HG03139 (cell line): ENCODE measurements around the gene SRGAP3.

ENCODE experiments used
- ATAC-seq: cut with Tn5 transposase; IDR thresholded peaks from one replicate; pipeline ENCODE4 v1.9.1; 2021; ENCODE audit not compliant: unreplicated experiment

The SRGAP3 gene

DNA sequence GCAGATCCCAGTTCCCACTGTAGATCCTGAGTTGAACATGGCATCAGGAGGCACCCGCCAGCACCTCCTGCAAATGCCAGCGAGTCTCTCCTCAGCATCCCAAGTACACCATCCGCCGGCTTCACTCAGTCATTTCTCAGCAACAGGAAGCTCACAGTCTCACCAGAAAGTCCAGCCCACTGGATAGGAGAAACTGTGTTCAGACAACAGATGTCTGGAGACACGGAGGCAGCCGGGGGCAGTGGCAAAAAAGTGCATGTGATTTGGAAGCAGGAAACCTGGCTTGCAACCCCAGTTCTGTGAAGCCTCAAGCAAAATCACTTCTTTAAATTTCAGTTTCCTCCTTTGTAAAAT is 68.7 kb downstream of the SRGAP3 start:
- ATAC-seq = peak; percentile 7

DNA sequence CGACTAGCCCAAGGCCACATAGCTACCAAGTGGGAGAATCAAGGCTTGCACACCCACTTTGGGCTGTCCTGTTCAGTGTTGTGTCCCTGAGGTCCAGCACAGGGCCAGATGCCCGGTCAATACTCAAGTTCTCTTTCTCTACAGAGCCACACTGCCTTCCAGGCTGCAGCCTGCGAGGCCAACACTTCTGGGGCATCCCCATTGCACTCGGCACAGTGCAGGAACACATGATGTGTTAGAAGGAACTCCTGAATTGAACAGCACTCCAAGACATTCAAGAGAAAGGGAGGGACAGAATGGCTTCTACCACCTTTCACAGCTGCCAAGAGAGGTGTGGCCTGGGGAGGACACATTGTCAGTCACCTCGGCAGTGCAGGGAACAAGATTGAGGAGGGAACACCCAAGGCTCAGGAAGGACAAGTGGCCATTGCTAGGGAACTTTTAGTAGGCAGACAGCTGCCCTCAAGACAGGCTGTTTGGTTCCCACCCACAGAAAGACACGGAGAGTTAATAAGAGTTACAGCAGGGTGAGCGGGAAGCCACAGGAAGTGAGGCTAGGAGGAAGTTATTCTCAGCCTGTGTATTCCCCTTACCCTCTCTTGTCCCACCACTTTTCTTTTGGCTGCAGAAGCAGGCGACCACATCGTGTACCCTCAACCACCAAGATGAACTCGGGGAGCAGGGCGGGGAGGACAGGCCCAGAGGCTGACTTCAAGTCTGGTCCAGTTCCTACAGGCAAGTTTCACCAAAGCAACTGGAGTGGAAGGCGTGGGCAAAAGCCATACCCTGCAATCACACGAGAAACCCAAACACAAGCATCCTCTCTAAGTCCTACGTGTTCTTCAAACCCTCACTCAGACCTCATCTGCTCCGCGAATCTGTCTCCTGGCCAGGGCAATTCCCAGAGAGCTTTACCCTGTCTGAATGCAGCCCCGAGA is 69.4 kb downstream of the SRGAP3 start:
- ATAC-seq = peak; percentile 70

DNA sequence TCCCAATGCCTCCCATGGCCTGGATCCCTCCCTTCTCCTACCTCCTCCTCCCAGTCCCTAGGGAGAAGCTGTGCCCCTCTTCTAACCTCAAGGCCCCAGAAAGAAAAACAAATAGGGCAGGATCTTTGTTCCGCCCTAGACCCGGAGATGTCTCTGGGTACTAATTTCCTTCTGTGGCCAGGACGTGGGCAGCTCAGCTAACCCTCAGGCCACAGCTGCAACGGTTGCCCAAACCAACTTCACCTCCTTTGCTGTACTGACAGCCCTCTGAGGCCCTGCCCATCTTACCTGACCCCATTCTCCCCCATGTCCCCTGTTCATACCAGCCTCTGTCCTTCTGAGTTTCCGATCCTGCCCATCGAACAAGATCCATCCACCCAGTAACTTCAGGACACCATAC is 70.7 kb downstream of the SRGAP3 start:
- ATAC-seq = no peak

DNA sequence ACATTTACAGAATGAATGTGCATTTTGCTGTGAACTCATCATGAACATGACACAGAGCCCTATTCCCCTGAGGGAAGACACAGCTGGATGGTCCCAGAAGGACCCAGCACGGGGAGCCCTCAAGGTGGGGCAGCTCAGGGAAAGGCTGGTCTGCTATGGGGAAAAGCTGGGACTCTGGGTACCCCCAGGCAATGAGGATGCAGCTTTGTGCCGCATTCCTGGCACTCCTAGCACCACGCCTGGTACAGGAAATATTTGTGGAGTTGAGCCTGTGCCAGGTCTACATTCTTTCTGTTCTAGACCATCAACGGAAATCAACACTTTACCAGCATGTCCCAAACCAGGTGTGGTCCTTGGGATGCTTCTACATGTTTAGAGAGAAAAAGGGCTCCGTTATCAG is 74.0 kb downstream of the SRGAP3 start:
- no peak for ATAC-seq

DNA sequence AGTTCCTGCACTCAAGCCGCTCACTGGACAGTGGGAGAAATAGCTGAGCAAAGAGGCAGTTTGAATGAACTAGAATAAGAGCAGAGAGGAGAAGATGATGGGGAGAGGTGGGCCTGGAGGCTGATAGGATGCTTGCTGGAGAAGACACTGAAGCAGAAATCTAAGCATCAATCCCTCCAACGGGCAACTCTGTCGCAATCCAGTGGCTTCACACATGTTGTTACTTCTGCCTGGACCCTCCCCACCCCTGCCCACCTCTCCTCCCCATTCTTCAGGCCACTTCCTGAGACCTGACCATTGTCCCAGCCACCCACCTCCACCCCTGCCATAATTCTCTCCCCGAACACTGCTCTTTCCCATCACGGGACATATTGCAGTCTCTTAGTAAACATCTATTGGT is 76.0 kb downstream of the SRGAP3 start:
- no peak for ATAC-seq

DNA sequence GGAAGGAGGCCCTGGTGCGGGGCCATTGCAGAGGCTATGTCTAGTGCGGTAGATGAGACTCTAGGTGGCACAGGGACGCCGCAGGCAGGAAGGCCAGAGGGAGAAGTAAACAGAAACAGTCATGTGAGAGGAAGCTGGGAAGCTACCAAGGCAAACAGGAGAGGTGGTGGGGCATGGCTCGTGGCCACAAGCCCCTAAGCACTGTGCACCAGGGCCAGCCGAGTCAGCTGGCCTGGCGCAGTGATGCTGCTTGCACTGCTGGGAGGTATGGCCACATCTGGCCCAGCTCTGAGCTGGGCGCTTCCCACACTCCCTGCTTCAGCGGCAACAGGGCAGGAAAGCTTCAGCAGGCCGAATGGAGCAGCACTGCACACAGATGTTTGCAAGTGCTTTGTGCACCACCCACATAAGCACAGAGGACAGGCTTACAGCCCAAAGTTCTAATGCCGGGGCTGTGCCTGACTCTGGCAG is 76.6 kb downstream of the SRGAP3 start:
- no peak for ATAC-seq

DNA sequence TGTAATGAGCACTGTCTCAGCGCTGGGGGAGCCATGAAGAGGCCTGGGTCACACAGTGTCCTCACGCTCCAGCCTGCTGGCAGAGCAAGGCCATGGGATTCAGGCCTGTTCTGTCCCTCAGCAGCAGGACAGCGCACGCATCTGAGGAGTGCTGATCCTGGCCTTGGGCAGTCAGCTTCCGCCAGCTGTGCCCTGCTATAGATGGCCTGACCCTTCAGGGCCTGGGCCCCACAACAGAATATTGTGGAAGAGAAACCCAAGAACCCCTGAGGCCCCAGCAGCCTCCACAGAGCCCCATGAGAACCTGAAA is 78.6 kb downstream of the SRGAP3 start:
- ATAC-seq = no peak

DNA sequence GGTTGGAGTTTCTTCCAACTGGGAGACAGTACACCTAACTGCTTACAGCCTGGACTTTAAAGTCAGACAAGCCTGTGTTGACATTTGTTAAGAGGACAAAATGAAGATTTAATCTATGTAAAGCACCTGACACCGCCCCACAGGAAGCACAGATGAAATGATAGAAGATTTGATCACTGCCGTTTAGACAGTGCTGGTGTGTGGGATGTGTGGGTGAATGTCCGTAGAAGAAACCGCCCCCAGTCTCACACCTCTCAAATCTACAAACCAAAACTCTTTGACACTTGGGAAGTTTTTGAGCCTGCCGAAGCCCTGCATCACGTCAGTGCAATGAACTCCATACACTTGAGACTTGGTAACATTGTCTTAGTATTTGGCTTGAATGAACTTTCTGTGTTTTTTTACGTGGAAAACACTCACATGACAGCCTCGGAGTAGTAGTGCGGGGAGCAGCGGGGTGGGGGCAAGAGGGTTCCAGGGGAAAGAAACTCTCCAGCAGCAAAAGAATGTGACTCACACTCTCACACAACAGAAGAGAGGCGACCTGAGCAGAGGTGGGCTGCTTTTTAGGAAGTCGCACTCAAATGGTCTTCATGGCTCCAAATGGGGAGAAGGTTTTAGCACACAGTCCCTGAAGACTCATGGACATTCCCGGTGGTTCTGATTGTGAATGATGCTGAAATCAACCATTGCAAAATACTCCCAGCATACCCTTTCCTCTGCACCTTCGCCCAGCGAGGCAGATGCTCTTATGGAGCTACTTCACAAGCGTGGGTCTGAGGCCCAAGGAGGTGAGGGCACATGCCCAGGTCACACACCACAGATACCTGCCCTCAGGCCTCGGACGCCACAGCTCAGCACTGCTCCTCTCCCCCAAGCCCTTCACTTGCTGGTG is 79.2 kb downstream of the SRGAP3 start:
- ATAC-seq = no peak

DNA sequence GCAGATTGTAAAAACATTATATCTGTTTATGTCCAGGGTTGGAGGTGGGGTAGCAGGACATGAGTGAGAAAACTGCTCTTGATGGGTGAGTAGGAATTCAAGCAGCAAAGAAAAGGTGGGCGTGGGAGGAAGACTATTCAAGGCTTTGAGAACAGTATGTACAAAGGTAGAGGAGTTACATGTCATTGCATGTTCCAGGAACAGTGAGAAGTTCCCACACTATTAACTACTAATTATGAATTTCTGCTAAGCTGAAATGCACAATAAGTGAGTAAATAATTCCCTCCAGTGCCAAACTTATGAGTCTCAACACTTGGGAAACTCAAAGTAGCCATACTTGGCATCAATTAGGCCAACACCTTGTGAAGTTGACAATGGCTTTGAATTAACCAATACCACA is 80.1 kb downstream of the SRGAP3 start:
- ATAC-seq = no peak

DNA sequence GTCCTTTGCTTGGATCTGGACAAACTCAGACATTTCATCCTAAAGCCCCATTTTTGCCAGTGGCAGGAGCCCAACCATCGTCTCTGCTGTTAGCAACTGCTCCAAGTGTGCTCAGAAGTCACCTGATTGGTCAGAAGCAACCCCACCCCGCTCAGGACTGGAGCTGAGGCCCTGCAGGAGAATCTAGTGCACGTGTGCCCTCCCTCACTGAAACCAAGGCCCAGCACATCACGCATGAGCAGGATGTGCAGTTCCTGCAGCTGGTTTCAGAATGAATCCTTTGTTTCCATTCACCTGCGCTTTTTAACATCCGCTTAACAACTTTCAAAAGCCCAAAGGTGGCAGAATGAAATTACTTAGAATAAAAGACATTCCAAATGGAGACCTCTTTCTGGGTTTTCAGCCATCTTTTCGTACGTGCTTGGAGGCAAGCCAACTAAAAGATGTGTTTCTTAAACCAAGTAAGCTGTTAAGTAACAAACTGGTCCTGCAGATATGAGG is 81.2 kb downstream of the SRGAP3 start:
- peak; percentile 98 for ATAC-seq

DNA sequence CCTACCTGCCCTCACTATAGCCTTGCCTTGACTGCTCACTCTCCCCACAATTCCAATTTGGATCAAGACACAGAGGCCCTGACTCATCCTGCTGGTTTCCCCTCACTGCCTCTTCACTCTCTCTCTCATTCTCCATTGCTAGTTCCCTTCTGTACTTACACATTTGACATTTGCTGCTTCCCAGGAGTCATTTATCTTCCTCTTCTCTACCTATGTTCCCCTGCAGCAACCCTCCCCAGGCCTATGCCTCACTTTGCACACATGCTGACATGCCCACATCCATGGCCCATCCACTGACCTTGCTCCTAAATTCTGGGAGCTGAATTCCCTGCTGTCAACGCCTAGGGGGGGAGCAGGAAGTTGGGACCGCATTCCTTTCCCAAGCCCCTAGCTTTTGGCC is 82.2 kb downstream of the SRGAP3 start:
- ATAC-seq = no peak

DNA sequence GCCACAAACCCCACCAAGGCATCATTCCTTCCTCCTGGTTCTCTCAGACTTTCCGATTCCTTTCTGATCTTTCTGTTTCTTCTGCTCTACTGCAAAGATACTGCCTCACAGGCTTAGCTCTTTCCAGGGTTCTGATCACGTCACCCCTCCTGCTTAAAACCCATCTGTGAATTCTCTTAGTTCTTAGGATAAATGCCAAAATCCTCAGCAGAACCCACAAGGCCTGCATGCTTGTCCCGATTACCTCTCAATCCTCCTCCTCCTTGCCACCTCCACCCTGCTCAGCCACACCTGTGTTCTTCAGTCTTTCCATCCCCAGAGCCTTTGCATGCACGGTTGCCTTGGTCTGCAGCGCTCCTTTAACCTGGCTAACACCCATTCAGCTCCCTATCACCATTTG is 84.0 kb downstream of the SRGAP3 start:
- no peak for ATAC-seq

DNA sequence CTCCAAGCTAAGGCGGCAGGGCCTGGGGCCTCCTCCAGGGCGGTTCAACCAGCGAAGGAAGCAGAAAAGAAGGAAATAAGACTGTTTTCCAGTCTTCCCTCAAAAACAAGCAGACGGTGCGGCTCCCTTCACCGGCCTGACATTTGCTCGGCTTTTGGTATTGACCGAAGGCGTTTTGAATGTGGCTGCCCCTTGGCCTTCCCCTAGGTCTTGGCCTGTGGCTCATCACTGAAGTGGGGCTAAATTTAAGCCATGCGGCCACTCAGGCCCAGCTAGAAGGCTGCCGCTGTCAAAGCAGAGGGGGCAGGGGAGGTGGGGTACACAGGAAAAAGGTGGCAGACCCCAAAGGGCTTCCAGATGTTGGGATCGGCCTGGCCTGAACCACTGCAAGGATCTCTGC is 86.2 kb downstream of the SRGAP3 start:
- no peak for ATAC-seq

DNA sequence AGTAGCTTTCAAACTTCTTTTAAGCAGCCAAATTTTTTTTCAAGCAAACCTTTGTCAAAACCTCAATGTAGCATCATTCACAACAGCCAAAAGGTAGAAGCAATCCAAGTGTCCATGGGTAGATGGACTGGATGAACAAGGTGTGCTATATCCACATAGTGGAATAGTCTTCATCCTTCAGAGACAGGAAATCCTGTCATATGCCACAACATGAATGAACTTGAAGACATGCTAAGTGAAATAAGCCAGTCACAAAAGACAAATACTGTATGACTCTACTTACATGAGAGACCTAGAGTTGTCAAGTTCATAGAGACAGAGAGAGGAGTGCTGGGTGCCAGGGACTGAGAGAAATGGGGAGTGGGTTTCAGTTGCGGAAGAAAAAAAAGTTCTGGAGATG is 87.6 kb downstream of the SRGAP3 start:
- ATAC-seq = no peak

DNA sequence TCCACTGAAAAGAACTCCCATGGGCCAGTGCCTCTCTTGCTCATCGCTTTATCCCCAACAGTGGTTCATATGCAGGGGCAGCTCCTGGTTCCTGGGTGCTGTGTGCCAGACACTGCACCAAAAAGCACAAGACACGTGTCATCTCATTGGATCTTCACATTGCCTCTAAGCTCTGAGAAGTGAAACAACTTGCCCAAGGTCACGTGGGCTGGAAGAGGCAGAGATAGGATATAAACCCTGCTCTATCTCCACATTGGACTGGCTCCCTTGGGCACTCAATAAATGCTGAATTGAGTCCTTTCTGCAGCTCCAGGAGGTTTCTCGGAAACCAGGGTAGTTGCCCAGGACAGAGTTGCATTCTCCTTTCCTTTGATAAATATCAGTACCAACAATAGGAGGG is 88.1 kb downstream of the SRGAP3 start:
- no peak for ATAC-seq

DNA sequence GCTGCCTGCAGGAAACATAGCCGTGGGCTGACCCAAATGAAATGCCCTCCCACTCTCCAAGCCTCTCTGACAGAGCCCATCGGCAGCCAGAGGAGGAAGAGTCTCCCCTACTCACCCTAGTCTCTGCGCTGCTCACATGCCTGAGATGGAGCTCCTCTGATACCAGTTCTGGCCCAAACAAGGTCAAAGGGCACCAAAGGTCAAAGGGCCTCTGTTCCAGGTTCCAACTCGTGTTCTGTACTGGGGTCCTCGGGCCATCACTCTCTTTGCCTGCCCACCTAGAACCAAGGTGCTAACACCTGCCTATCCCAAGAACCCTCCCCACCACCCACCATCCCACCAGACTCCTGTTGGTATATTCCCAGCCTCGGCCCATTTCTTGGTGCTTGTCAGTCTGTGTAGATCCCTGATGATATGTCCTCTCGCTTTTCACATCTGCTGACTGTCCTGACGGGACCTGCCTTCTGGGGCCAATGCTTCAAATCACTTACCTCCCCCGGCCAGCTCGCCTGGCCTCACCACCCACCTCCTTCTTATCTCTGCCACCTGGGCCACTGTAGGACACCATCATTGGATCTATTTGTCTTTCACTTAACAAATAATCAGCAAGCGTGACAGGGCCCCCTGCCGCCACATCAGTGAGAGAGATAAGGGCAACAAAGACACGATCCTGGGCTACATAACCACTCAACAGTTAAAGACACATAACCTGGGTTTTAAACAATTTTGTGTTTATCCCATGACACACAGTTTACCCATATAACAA is 90.4 kb downstream of the SRGAP3 start:
- no peak for ATAC-seq

DNA sequence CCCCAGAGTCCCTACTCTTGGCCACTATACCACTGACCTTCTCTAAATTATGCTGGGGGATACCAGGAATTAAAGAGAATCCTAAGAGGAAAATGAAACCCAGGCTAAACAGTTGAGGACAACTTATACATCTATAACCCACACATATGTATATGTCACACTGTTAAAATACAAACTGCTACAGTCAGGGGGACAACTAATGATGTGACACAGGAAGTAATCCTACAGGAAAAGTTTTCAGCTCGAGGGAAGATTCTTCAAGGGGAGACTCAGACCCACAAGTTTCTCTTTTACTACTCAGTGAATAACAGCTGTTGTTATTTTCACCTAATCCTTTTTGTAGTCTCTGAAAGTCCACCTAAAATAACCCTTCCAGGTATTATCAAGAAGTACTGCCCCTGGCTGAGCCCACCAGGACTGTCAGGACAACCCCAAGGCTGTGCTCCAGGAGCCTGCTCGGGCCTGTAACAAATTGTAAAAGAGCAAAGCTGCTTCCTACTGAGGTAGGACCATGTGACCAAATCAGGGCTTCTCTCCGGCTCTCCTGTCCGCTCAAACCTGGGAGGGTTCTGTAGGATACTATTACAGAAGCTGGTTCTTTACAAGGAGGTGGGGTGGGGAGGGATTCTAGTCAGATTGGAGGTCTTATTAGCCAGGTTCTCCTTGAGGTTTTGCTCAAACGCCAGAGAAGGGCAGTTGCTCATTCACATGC is 91.6 kb downstream of the SRGAP3 start:
- ATAC-seq = no peak

DNA sequence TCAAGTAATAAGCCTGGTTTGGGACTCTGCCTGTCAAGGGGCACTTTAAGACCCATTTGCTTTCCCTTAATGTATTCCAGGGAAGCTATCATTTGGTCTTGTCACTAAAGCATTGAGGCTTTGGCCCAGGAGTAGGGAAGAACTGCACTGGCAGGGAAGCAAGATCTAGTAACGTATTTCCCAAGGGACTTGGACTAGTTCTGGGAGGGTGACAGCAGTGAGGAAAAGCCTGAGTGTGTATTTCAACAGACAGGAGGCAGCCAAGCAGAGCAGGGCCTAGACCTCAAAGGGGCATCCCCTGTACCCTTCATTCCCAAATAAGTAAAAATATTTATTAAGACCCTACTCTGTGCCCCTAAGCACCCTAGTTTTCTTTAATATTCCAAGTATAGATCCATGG is 92.8 kb downstream of the SRGAP3 start:
- ATAC-seq = no peak

DNA sequence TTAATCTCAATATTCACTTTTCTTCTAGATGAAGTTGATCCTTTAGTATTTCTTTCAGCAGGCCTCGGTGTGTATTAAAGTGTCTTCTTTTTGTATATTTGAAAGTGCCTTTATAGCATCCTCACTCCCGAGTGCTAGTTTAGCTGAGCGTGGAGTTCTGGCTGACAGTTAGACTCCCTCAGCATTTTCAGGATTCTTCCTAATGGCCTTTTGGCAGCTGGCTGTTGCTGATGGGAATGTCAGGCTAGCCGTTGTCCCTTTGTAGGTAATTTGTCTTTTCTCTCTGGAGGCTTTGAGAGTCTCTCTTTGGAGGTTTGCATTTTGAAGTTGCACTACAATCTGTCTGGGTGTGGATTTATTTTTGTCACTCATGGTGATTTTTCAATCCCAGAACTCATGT is 94.4 kb downstream of the SRGAP3 start:
- ATAC-seq = no peak

DNA sequence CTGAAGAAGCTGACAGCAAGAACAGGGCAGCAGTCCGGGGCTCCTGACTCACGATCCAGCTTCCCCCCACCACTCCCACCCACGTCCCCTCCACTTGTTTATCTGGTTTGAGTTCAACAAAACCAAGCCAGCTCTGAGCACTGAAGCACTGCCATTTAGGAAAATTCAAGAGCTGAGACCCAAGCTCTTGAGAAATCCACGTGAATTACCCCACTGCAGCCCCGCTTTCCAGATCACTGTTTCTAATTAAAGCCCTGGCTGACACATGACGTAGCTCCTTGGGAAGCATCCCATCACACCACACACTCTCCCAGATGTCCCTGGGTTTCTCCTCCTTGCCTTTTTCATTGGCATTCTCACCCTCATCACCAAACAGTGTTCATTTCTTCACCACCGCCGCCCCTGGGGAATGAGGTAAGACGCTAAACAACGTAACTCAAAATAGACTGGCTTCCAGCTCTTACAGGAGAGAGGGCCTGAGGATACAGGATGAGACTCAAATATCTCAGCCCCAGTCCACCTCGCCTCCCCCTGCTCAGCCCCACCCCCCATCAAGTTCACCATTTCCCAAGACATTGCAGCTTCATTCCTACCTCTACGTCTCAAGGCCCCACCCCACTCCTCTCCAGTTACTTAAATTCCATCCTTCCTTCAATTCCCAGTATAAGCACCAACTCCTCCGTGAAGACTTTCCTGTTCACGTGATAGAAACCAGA is 95.4 kb downstream of the SRGAP3 start:
- ATAC-seq = no peak
